Erythroblast (primary cell): ENCODE results near the gene DTWD2.

Experiments
- GATA1 ChIP-seq: IDR thresholded peaks from 2 replicates; pipeline ENCODE4 v1.6.1; 2011; ENCODE audit warnings: low read depth, mild to moderate bottlenecking, control low read depth, low read length, moderate library complexity
- POLR2A ChIP-seq: IDR thresholded peaks from 2 replicates; pipeline ENCODE4 v1.6.1; 2011; ENCODE audit warnings: mild to moderate bottlenecking, low read length

DNA sequence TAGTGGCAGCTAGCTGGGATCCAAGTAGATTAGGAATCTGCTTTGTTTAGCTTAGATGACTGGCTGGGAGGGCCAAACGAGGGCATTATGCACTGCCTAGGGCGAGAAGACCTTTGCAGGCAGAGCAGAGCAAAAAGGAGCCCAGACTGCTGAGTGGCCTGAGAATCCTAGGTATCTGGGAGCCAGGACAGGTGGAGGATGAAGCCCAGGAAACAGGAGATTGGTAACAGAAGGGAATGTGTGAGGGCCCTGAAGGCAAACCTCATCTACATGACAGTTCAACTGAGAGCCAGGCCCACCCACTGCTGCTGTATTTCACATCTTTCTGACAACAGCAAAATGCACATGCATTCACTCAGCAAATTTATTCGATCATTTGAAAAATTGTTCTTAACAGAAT is 192.3 kb downstream of the DTWD2 start:
- TF ChIP-seq POLR2A (no peak), GATA1 (no peak)
